ENCODE data around the gene SYK. TPM values are rescaled to one million over a fixed set of nuclear protein-coding genes. Genes with fewer than 3 reads are reported as not detected.
"Not testable (repeated sequence)": the region's sequence is repeated elsewhere in the genome, so short reads cannot be mapped to it uniquely, and the experiment has no call there.

The SYK gene
- polyA plus RNA-seq (ENCODE audit: insufficient read length in 4 of 4), result 10 to 100 TPM; 27.4 to 37.3 (median 30.1) TPM

DNA sequence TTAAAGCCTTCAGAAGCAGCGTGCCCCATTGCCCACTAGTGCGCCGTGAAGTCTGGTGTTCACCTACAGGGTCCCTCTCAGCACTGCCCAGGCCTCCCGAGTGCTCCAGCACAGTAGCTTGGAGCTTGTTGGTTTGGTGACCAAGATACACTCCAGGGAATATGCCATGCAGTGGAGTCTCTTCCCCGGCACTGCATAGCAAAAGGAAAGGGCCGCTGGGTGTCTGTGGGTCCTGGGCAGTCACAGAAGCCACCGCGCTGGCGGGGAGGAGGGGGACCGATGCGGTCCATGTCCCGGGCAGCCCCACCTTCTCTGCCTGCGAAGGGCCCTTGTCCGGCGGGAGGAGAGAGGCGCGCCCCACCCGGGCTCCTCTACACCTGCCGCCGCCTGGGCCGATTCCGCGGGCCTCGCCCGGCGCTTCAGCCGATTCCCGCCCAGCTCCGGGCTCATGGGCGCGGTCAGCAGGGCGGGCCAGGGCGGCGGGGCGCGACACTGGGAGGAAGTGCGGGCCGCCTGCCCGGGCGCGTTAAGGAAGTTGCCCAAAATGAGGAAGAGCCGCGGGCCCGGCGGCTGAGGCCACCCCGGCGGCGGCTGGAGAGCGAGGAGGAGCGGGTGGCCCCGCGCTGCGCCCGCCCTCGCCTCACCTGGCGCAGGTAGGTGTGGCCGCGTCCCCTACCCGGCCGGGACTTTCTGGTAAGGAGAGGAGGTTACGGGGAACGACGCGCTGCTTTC, at the start of gene SYK:
Gene SYK, plus strand, starts transcription at position 579 of the 732 bp plus-strand sequence. CDS start 42,080 bp downstream, outside the sequence.
- DNase-seq (ENCODE audit: low read depth in 4 of 4, low spot score in 2 of 4), result no peak

- DNase-seq (ENCODE audit: low read depth in 4 of 4, low spot score in 2 of 4), result not testable (repeated sequence)
Observed at GRCh38 chr9:90755514-90756371, 45.9 kb upstream of the SYK start.

- DNase-seq (ENCODE audit: low read depth in 4 of 4, low spot score in 2 of 4), result not testable (repeated sequence)
Observed at GRCh38 chr9:90760577-90760976, 41.0 kb upstream of the SYK start.

DNA sequence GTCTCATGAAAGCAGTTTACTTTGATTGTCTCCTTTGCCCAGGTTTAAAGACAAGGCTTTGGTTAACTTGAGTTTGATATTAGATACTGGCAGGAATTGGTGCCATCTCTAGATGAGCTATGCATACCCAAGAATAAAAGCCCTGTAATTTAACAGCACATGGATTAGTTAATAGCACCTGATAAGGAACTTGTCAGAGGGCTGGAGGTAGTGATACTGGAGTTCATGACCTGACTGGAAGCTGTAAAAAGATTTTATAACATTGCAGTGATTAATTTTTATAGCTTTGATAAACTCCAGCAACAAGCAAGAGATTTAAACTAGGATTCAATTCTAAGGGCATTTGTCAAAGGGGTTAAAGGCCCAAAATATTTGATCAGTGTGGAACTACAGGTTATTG, 34.9 kb upstream of the SYK start:
- no peak for DNase-seq (ENCODE audit: low read depth in 4 of 4, low spot score in 2 of 4)

GRCh38 chr9:90767523-90768100, 34.0 kb upstream of the SYK start:
- DNase-seq (ENCODE audit: low read depth in 4 of 4, low spot score in 2 of 4), result no peak

GRCh38 chr9:90770182-90770738, 31.4 kb upstream of the SYK start:
- DNase-seq (ENCODE audit: low read depth in 4 of 4, low spot score in 2 of 4), result no peak

- DNase-seq (ENCODE audit: low read depth in 4 of 4, low spot score in 2 of 4), result no peak
Observed at GRCh38 chr9:90770927-90771326, 30.7 kb upstream of the SYK start.

DNA sequence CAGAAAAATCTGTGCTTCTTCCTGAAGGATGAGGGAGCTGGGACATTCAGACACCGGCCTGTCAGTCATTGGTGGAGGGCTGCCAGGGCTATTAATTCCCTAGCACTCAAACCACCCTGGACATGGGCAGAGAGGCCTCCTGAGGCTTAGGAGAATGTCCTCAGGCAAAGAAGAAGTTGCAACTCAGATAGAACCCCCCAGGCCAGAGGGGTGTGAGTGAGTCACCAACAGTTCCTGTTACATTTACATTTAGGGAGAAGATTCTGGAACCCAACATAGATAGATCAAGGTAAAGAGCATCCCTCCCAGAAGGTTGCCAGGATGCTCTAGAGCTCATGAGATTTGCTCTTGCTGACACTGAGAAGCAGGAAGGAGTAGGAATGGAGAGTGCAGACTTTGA, 29.2 kb upstream of the SYK start:
- no peak for DNase-seq (ENCODE audit: low read depth in 4 of 4, low spot score in 2 of 4)

- DNase-seq (ENCODE audit: low read depth in 4 of 4, low spot score in 2 of 4), result no peak
Observed at GRCh38 chr9:90773617-90774016, 28.0 kb upstream of the SYK start.

DNA sequence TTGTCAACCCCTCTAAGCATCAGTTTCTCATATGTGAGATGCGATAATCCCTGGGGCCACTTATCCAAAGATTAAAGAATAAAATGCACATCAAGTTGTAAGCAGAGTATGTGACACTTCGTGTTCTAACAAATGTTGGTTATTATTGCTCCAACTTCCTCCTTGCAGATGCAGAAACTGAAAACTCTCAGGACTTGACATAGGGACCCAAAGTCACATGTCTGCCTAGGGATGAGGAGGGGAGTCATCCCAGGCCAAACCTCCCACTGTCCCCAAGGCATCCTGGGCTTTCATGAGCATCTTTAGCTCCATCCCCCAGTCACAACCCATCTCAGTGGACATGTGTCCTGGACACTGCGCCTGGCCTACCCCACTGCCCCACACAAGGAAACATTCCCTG, 27.5 kb upstream of the SYK start:
- DNase-seq (ENCODE audit: low read depth in 4 of 4, low spot score in 2 of 4), result no peak

GRCh38 chr9:90774682-90775081, 26.9 kb upstream of the SYK start:
- no peak for DNase-seq (ENCODE audit: low read depth in 4 of 4, low spot score in 2 of 4)

DNA sequence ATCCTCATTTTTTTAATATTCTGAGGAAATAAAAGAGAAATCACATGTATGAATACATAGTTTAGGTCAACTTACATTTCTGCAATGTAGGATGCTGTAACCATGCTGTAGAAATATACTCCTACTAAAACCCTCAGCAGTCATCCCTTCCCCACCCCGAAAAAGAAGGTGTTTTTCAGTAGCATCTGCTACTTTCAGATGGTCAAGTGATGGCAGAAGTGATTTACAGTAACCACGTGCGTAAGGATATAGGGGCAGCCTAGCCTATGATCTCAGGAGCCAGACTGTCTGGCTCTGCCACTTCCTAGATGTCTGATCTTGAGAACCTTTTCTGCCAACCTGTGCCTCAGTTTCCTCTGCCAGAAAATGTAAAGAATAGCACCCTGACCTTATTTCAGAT, 26.0 kb upstream of the SYK start:
- DNase-seq (ENCODE audit: low read depth in 4 of 4, low spot score in 2 of 4), result no peak

GRCh38 chr9:90778746-90779145, 22.9 kb upstream of the SYK start:
- DNase-seq (ENCODE audit: low read depth in 4 of 4, low spot score in 2 of 4), result no peak

- no peak for DNase-seq (ENCODE audit: low read depth in 4 of 4, low spot score in 2 of 4)
Observed at GRCh38 chr9:90783552-90783951, 18.1 kb upstream of the SYK start.

DNA sequence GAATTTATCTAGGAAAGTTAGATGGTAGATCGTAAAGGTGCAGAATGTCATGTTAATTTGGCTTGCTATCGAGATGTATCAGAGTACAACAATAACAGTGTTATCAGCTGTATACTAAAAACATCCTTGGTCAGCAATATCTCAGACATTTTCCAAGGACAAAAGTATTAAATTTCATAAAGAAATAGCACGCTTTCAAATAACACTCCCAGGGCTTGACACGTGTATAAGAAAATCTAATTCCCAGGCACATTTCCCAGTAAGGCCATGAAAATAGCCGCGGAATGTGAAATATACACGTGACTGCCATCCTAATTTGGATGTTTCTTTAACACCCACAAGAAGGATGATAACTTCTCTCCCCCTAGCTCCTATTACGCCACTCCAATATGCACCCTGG, 17.7 kb upstream of the SYK start:
- DNase-seq (ENCODE audit: low read depth in 4 of 4, low spot score in 2 of 4), result no peak

DNA sequence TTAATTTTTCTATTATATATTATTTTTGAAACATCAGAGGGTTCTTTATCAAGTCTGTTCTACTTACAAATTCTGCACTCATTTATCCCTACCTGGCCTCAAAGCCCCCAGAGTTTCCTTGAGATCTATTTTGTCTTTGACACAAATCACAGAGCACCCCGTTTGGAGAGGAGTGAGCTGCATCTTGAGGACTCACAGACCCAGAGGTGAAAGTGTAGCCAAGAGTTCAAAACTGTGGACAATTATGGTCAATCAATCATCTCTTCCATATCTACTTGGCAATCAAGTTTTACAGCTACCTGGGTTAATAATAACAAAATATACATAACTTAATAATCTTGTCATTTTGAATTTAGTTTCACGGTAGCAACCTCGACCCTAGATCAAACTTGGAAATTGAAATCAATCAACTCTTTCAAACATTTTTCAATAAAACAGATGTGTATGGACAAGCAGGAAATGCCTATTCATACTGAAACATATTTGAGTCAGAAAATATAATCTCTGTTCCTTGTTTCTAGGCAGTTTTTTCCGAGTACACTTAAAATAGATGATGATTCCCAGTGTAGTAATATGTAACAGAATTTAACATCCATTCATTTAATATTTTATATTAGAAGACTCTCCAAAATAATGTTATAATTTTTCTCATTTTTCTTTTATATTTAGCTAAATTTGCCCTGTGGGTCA, 13.7 kb upstream of the SYK start:
- no peak for DNase-seq (ENCODE audit: low read depth in 4 of 4, low spot score in 2 of 4)

DNA sequence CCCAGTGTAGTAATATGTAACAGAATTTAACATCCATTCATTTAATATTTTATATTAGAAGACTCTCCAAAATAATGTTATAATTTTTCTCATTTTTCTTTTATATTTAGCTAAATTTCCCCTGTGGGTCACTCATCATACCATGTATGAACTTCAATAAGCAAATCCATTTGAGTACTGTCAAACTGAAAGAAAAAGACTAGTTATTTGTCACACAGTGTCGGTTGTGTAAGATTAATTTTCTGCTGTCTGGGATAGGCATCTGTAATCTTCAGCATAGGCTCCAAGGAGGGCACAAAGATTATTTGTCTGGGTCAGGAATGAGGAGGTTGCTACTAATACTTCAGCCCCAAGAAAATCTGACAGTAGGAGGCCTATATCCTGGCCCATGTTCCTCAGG, 13.1 kb upstream of the SYK start:
- DNase-seq (ENCODE audit: low read depth in 4 of 4, low spot score in 2 of 4), result not testable (repeated sequence)

DNA sequence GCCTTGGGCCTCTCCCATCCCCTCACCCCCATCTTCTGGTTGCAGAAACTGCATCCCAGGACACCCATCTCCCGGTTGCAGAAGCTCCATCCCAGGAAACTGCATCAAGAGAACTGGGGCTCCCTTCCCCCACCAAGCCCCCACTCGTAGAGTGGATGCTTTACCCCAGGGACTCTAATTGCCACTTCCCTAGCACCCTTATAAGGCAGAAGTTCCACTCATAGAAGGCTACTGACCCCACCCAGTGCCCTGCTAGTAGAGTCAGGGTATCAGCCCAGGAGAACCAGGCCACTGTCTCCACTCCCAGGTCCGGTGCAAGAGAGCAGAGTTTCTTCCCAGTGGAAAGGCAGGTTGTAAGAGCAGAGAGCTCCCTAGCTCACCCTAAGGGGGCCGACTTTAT, 12.2 kb upstream of the SYK start:
- no peak for DNase-seq (ENCODE audit: low read depth in 4 of 4, low spot score in 2 of 4)

DNA sequence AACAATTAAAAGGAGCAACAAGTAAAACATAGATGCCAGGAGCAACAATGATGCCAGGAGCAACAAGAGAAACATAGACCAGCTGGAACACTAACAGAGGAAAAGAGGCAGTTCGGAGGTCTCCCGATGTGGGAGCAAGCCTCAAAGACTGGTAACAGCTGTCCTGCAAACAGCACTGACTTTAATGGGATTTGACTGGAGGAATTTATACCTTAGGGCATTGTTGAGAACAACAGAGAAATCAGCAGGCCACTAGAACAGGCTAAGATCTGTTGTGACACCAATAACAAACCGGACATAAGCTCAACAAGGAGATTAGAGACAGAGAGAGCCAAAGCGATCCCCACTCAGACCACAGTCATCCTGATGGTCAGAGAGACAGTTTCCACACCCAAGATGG, 11.8 kb upstream of the SYK start:
- DNase-seq (ENCODE audit: low read depth in 4 of 4, low spot score in 2 of 4), result no peak

DNA sequence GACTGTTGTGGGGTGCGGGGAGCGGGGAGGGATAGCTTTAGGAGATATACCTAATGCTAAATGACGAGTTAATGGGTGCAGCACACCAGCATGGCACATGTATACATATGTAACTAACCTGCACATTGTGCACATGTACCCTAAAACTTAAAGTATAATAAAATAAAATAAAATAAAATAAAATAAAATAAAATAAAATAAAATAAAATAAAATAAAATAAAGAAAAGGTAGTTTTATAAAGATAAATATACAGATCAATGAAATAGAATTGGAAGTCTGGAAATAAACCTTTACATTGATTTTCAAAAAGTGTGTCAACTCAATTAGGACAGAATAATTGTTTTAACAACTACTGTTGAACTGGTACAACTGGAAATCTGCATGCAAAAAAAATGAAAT, 8.6 kb upstream of the SYK start:
- not testable (repeated sequence) for DNase-seq (ENCODE audit: low read depth in 4 of 4, low spot score in 2 of 4)

DNA sequence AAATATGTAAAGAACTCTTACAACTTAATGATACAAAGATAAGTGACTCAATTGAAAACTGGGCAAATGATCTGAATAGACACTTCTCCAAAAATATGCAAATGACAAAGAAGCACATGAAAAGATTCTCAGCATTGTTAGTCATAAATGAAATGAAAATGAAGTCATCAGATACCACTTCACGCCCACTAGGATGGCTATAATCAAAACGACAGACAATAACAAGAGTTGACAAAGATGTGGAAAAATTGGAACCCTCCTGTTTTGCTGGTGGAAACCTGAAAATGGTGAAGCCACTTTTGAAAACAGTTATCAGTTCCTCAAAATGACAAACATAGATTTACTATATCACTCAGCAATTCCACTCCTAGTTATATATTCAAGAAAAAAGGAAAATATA, 7.9 kb upstream of the SYK start:
- DNase-seq (ENCODE audit: low read depth in 4 of 4, low spot score in 2 of 4), result no peak
